22Rv1 (cell line): Measurements from ENCODE around the gene TBCK.

Source experiments
- H3K27ac ChIP-seq: fragments of 450-650 bp; 2 replicates; pipeline ENCODE4 v1.5.1; 2017
- CTCF ChIP-seq: fragments of 450-650 bp; IDR thresholded peaks from 2 replicates; pipeline ENCODE4 v1.5.1; 2017; ENCODE audit warnings: mild to moderate bottlenecking
- ZFX ChIP-seq: fragments of 450-650 bp; IDR thresholded peaks from 2 replicates; pipeline ENCODE4 v1.6.1; 2017; ENCODE audit warnings: antibody characterized with exemption, borderline replicate concordance

Gene TBCK

GRCh38 chr4:106315968-106316772 is at the start of gene TBCK, which contains the start of gene AIMP1:
Gene TBCK, minus strand, starts transcription at chr4:106316209. Its CDS starts 7,249 bp downstream, at chr4:106308960.
Gene AIMP1, plus strand, starts transcription at chr4:106316550. Its CDS starts 8,460 bp downstream, at chr4:106325010.
- no peak for TF ChIP-seq ZFX
- TF ChIP-seq CTCF, result no peak
- H3K27ac ChIP-seq, result peak within 1 kb of the TSS; percentile 93

- H3K27ac ChIP-seq, result no peak overlapping the region
- TF ChIP-seq CTCF (no peak), ZFX (no peak)
Observed at GRCh38 chr4:106365613-106366012, 49.6 kb upstream of the TBCK start.

- TF ChIP-seq ZFX (no peak), CTCF (no peak)
- H3K27ac ChIP-seq, result no peak overlapping the region
Observed at GRCh38 chr4:106364282-106364681, 48.3 kb upstream of the TBCK start.

GRCh38 chr4:106362086-106362825 is 46.2 kb upstream of the TBCK start:
- no peak overlapping the region for H3K27ac ChIP-seq
- TF ChIP-seq CTCF (no peak), ZFX (no peak)

- TF ChIP-seq CTCF (no peak), ZFX (no peak)
- H3K27ac ChIP-seq, result no peak overlapping the region
Observed at GRCh38 chr4:106358899-106359298, 42.9 kb upstream of the TBCK start.

- no peak for TF ChIP-seq CTCF
- no peak for TF ChIP-seq ZFX
- no peak overlapping the region for H3K27ac ChIP-seq
Observed at GRCh38 chr4:106355193-106355592, 39.2 kb upstream of the TBCK start.

- TF ChIP-seq ZFX (no peak), CTCF (no peak)
- no peak overlapping the region for H3K27ac ChIP-seq
Observed at GRCh38 chr4:106353786-106354185, 37.8 kb upstream of the TBCK start.
